ENCODE results near the gene NUP37.

Gene NUP37

DNA sequence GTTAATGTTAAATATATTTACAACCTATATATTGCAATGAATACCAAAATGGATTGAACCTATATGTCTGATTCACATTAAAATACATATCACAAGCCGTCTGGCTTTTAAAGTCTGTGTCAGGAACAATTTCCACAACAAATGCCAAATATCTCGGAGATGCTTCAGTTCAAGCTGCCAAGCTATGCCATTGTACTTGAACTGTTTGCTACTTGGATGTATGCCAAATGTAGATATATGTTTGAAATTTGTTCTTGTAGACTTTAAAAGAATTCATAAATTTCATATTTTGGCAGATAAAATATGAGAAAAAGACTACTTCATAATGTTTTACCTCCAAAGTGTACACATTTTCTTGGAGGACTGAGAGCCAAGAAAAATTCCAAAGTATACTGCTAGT is 95.1 kb downstream of the NUP37 start:
- no peak for DNase-seq

DNA sequence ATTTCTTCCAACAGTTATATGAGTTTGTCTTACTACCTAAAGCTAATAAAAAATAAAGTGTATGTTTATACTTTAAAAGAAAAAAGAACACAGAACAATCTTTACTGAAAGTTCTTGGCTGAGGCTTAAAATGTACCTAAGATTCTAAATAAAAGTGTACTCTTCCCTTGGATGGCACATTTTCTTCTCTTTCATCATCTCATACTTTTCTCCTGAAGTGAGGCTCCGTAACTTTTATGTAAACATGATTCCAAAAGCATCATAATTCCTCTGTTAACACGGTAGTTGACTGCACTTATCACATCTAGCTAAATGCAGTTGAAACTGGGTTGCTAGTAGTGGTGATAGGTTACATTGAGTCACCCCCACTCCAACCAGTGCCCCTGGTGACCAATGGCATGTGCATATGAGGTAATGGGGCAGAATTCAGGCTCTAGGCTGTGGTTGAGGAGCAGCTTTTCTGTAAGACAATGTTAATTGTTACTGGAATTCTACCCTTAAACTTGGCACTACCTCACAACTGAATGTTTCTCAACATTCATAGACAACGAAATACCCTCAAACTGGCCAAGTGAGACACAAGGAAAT is 96.5 kb downstream of the NUP37 start:
- DNase-seq = peak; percentile 41
